H9 (cell line): ENCODE results near the gene RAP1GAP2. TPM values are rescaled to one million over a fixed set of nuclear protein-coding genes. Genes with fewer than 3 reads are reported as not detected.
"Not testable (repeated sequence)": the region's sequence is repeated elsewhere in the genome, so short reads cannot be mapped to it uniquely, and the experiment has no call there.

Experiments
- DNase-seq: peaks from one replicate; pipeline ENCODE4 v3.0.0-alpha.2; 2017
- H2AFZ ChIP-seq: one replicate; pipeline ENCODE4 v1.6.1; 2013; ENCODE audit warnings: mild to moderate bottlenecking, low read length, control low read depth, moderate library complexity
- H2AK5ac ChIP-seq: 2 replicates; pipeline ENCODE4 v1.6.1; 2013; ENCODE audit warnings: low read length, control low read depth, mixed read lengths; ENCODE audit not compliant: insufficient read length
- H2BK120ac ChIP-seq: one replicate; pipeline ENCODE4 v1.6.1; 2013; ENCODE audit warnings: low read depth, mild to moderate bottlenecking, low read length, control low read depth, inconsistent platforms; ENCODE audit not compliant: poor library complexity, severe bottlenecking
- H2BK12ac ChIP-seq: 2 replicates; pipeline ENCODE4 v1.6.1; 2013; ENCODE audit warnings: low read length, control low read depth, mixed read lengths, low read depth; ENCODE audit not compliant: insufficient read length
- H2BK15ac ChIP-seq: 2 replicates; pipeline ENCODE4 v1.6.1; 2013; ENCODE audit warnings: low read depth, low read length, control low read depth
- H2BK20ac ChIP-seq: one replicate; pipeline ENCODE4 v1.6.1; 2013; ENCODE audit warnings: low read depth, mild to moderate bottlenecking, low read length, control low read depth, inconsistent platforms; ENCODE audit not compliant: poor library complexity, severe bottlenecking
- H2BK5ac ChIP-seq: 2 replicates; pipeline ENCODE4 v1.6.1; 2013; ENCODE audit warnings: low read length, control low read depth, mixed read lengths; ENCODE audit not compliant: insufficient read length
- H3K14ac ChIP-seq: 2 replicates; pipeline ENCODE4 v1.6.1; 2013; ENCODE audit warnings: low read length, control low read depth; ENCODE audit not compliant: insufficient read depth
- H3K18ac ChIP-seq: 2 replicates; pipeline ENCODE4 v1.6.1; 2013; ENCODE audit warnings: low read depth, mild to moderate bottlenecking, mixed read lengths, low read length, control low read depth; ENCODE audit not compliant: insufficient read length
- H3K23ac ChIP-seq: 2 replicates; pipeline ENCODE4 v1.6.1; 2013; ENCODE audit warnings: low read length, control low read depth, mixed read lengths, low read depth; ENCODE audit not compliant: insufficient read length
- H3K23me2 ChIP-seq: 2 replicates; pipeline ENCODE4 v1.6.1; 2013; ENCODE audit warnings: low read depth, mild to moderate bottlenecking, mixed read lengths, low read length, control low read depth; ENCODE audit not compliant: insufficient read length, poor library complexity, severe bottlenecking
- H3K27ac ChIP-seq: 2 replicates; pipeline ENCODE4 v1.5.1; 2013; ENCODE audit warnings: low read length, control low read depth, mixed read lengths, low read depth; ENCODE audit not compliant: insufficient read length
- H3K27me3 ChIP-seq: 2 replicates; pipeline ENCODE4 v1.6.1; 2013; ENCODE audit warnings: low read length, control low read depth, inconsistent platforms; ENCODE audit not compliant: insufficient read depth
- H3K4ac ChIP-seq: 2 replicates; pipeline ENCODE4 v1.6.1; 2013; ENCODE audit warnings: low read depth, mild to moderate bottlenecking, control low read depth, inconsistent platforms, low read length, moderate library complexity
- H3K4me1 ChIP-seq: 2 replicates; pipeline ENCODE4 v1.6.1; 2013; ENCODE audit warnings: low read length, control low read depth, inconsistent platforms; ENCODE audit not compliant: insufficient read depth
- H3K4me2 ChIP-seq: 2 replicates; pipeline ENCODE4 v1.6.1; 2013; ENCODE audit warnings: low read length, control low read depth, mixed read lengths; ENCODE audit not compliant: insufficient read length, insufficient read depth
- H3K56ac ChIP-seq: 2 replicates; pipeline ENCODE4 v1.6.1; 2013; ENCODE audit warnings: low read depth, mild to moderate bottlenecking, mixed read lengths, low read length, control low read depth; ENCODE audit not compliant: insufficient read length
- H3K79me1 ChIP-seq: 2 replicates; pipeline ENCODE4 v1.6.1; 2013; ENCODE audit warnings: low read depth, mild to moderate bottlenecking, moderate library complexity, low read length, control low read depth, inconsistent platforms; ENCODE audit not compliant: insufficient read depth, poor library complexity, severe bottlenecking
- H3K79me2 ChIP-seq: 2 replicates; pipeline ENCODE4 v1.6.1; 2013; ENCODE audit warnings: low read length, control low read depth, inconsistent platforms; ENCODE audit not compliant: insufficient read depth
- H3K9ac ChIP-seq: 2 replicates; pipeline ENCODE4 v1.6.1; 2013; ENCODE audit warnings: low read length, control low read depth, mixed read lengths; ENCODE audit not compliant: insufficient read length; ENCODE audit errors: extremely low read depth
- H3K9me3 ChIP-seq: one replicate; pipeline ENCODE4 v1.6.1; 2013; ENCODE audit warnings: low read depth, low read length, inconsistent platforms; ENCODE audit not compliant: control insufficient read depth
- H3T11ph ChIP-seq: one replicate; pipeline ENCODE4 v1.6.1; 2013; ENCODE audit warnings: mild to moderate bottlenecking, low read length, control low read depth, inconsistent platforms
- H4K20me1 ChIP-seq: one replicate; pipeline ENCODE4 v1.6.1; 2013; ENCODE audit not compliant: control insufficient read depth, insufficient read length, insufficient read depth
- H4K5ac ChIP-seq: 2 replicates; pipeline ENCODE4 v1.6.1; 2013; ENCODE audit warnings: low read depth, mild to moderate bottlenecking, mixed read lengths, low read length, control low read depth; ENCODE audit not compliant: insufficient read length
- H4K8ac ChIP-seq: replicated peaks from 2 replicates; pipeline ENCODE4 v1.6.1; 2013; ENCODE audit warnings: low read length, control low read depth, mixed read lengths, low read depth; ENCODE audit not compliant: insufficient read length
- H4K91ac ChIP-seq: 2 replicates; pipeline ENCODE4 v1.6.1; 2013; ENCODE audit warnings: low read depth, mild to moderate bottlenecking, moderate library complexity, mixed read lengths, low read length, control low read depth; ENCODE audit not compliant: insufficient read length
- H3K27ac Mint-ChIP-seq, 3 experiments: 2 replicates in 2 of 3; 3 replicates in 1 of 3; pipeline ENCODE4 v1.8.0; 2020 to 2021; ENCODE audit warnings: mixed read lengths in 3 of 3, mild to moderate bottlenecking in 1 of 3, moderate library complexity in 1 of 3
- H3K27me3 Mint-ChIP-seq: 2 replicates; pipeline ENCODE4 v1.8.0; 2021; ENCODE audit warnings: low read depth, mild to moderate bottlenecking, moderate library complexity, mixed read lengths
- H3K36me3 Mint-ChIP-seq, 3 experiments: 2 replicates in 2 of 3; 3 replicates in 1 of 3; pipeline ENCODE4 v1.8.0; 2020 to 2021; ENCODE audit warnings: low read depth in 3 of 3, mixed read lengths in 3 of 3; ENCODE audit not compliant: insufficient read depth in 1 of 3
- H3K4me1 Mint-ChIP-seq, 2 experiments: 2 replicates each; pipeline ENCODE4 v1.8.0; 2020; ENCODE audit warnings: mixed read lengths in 2 of 2
- H3K4me3 Mint-ChIP-seq, 2 experiments: 2 replicates in 1 of 2; 3 replicates in 1 of 2; pipeline ENCODE4 v1.8.0; 2020 to 2021; ENCODE audit warnings: mild to moderate bottlenecking in 2 of 2, mixed read lengths in 2 of 2, moderate library complexity in 1 of 2
- H3K9me3 Mint-ChIP-seq, 2 experiments: 2 replicates in 1 of 2; 3 replicates in 1 of 2; pipeline ENCODE4 v1.8.0; 2020; ENCODE audit warnings: mild to moderate bottlenecking in 2 of 2, mixed read lengths in 2 of 2, moderate library complexity in 1 of 2
- CTCF ChIP-seq: fragments of 200-600 bp; sonication (generic); conservative IDR thresholded peaks from 3 replicates; pipeline ENCODE4 v1.8.0; 2021; ENCODE audit warnings: antibody characterized with exemption, mild to moderate bottlenecking
- WGBS: extraction: QIAGEN DNeasy Blood & Tissue Kit; methylation state at CpG from one replicate; pipeline ENCODE4 v1.1.7; 2013; ENCODE audit warnings: missing lambda C conversion rate, low lambda C conversion rate, mixed read lengths; ENCODE audit not compliant: insufficient read length; ENCODE audit errors: extremely low coverage; 5-methylcytosine and 5-hydroxymethylcytosine counted together
- total RNA-seq: library from RNA; stranded (reverse); gene quantifications from 2 replicates; pipeline ENCODE4 v1.2.1, GENCODE V29; 2021

The RAP1GAP2 gene
- total RNA-seq, 1 experiment from 2014 or later = 33.8 TPM

GRCh38 chr17:2780931-2781454 is 15.2 kb upstream of the RAP1GAP2 start:
- WGBS = no CpG with 5 or more reads among the region's 9 CpGs
- H3K36me3 Mint-ChIP-seq = no peaks in the 10 kb centered on the region
- no peaks in the 10 kb centered on the region for H3K79me1 ChIP-seq
- H3K27ac ChIP-seq = no peak overlapping the region
- H2BK15ac ChIP-seq = no peak overlapping the region
- H4K91ac ChIP-seq = no peak overlapping the region
- no peak overlapping the region for H2AK5ac ChIP-seq
- no peak overlapping the region for H2AFZ ChIP-seq
- no peak overlapping the region; a peak in 1 of 7 replicates for H3K27ac Mint-ChIP-seq
- H3K27me3 ChIP-seq = no peaks in the 10 kb centered on the region
- H4K5ac ChIP-seq = no peak overlapping the region
- peaks cover 10 to 24% of the 10 kb centered on the region in 2 experiments; a peak in 3 of 4 replicates for H3K4me1 Mint-ChIP-seq
- no peak overlapping the region for H3K4me3 Mint-ChIP-seq
- H3K9ac ChIP-seq = no peak overlapping the region
- no peak overlapping the region for H2BK12ac ChIP-seq
- no peaks in the 10 kb centered on the region for H3K9me3 ChIP-seq
- H3K79me2 ChIP-seq = no peaks in the 10 kb centered on the region
- H3K56ac ChIP-seq = no peak overlapping the region
- no peaks in the 10 kb centered on the region; a peak in 1 of 5 replicates for H3K9me3 Mint-ChIP-seq
- no peak for TF ChIP-seq CTCF
- H3K14ac ChIP-seq = no peak overlapping the region
- H3K4me1 ChIP-seq = no peaks in the 10 kb centered on the region
- no peak overlapping the region for H3K18ac ChIP-seq
- DNase-seq = no peak
- no peak overlapping the region for H3K23ac ChIP-seq
- no peak overlapping the region for H2BK5ac ChIP-seq
- H3K4me2 ChIP-seq = no peak overlapping the region
- H3K23me2 ChIP-seq = peaks cover 8% of the 10 kb centered on the region
- no peak overlapping the region for H3T11ph ChIP-seq
- no peaks in the 10 kb centered on the region for H4K20me1 ChIP-seq
- H3K27me3 Mint-ChIP-seq = peaks cover 8% of the 10 kb centered on the region
- H2BK20ac ChIP-seq = no peak overlapping the region
- no peak overlapping the region for H3K4ac ChIP-seq
- no peak overlapping the region for H4K8ac ChIP-seq
- no peak overlapping the region for H2BK120ac ChIP-seq

- not testable (repeated sequence) for H3K4me1 ChIP-seq, H2AK5ac ChIP-seq, H4K8ac ChIP-seq, H3K4me3 Mint-ChIP-seq, H4K5ac ChIP-seq, H3K27me3 ChIP-seq, H3K23ac ChIP-seq, H3K18ac ChIP-seq, H3K79me2 ChIP-seq, H3K9me3 ChIP-seq, H3K23me2 ChIP-seq, H3K27ac ChIP-seq, H2BK12ac ChIP-seq, H2BK15ac ChIP-seq, H3K4ac ChIP-seq, H3T11ph ChIP-seq, H4K91ac ChIP-seq, H3K14ac ChIP-seq, H2AFZ ChIP-seq, H4K20me1 ChIP-seq, H3K9me3 Mint-ChIP-seq, H2BK5ac ChIP-seq, H3K27me3 Mint-ChIP-seq, DNase-seq, H2BK20ac ChIP-seq, H3K79me1 ChIP-seq, H3K27ac Mint-ChIP-seq, H2BK120ac ChIP-seq, H3K9ac ChIP-seq, H3K56ac ChIP-seq, H3K4me2 ChIP-seq, H3K36me3 Mint-ChIP-seq
- H3K4me1 Mint-ChIP-seq = peaks cover 10 to 24% of the 10 kb centered on the region in 2 experiments; a peak in 3 of 4 replicates
- no CpG with 5 or more reads among the region's 15 CpGs for WGBS
Observed at GRCh38 chr17:2781598-2781997, 14.6 kb upstream of the RAP1GAP2 start.
